K562 (cell line): ENCODE results near the gene EFNA1. TPM values are rescaled to one million over a fixed set of nuclear protein-coding genes. Genes with fewer than 3 reads are reported as not detected.

Source experiments
- CHD1 ChIP-seq: fragments of 200-600 bp; sonication (generic); IDR thresholded peaks from one replicate; pipeline ENCODE4 v1.6.1; 2012; ENCODE audit warnings: mild to moderate bottlenecking, moderate library complexity, low read length, inconsistent platforms
- CSDE1 ChIP-seq, 2 experiments: fragments of 450-650 bp; IDR thresholded peaks; 2 replicates each; pipeline ENCODE4 v1.6.1; 2016; ENCODE audit warnings: mild to moderate bottlenecking in 1 of 2
- HDGF ChIP-seq: fragments of 450-650 bp; IDR thresholded peaks from 2 replicates; pipeline ENCODE4 v1.6.1; 2016
- KDM5B ChIP-seq: fragments of 200-600 bp; sonication (generic); IDR thresholded peaks from 2 replicates; pipeline ENCODE4 v1.6.1; 2012; ENCODE audit warnings: low read depth, mild to moderate bottlenecking, moderate library complexity, low read length, control low read depth, inconsistent platforms; ENCODE audit not compliant: insufficient replicate concordance
- LEF1 ChIP-seq: fragments of 450-650 bp; IDR thresholded peaks from 2 replicates; pipeline ENCODE4 v1.6.1; 2016; ENCODE audit warnings: mild to moderate bottlenecking
- MEIS2 ChIP-seq: fragments of 450-650 bp; IDR thresholded peaks from 2 replicates; pipeline ENCODE4 v1.6.1; 2014; ENCODE audit warnings: mild to moderate bottlenecking; ENCODE audit not compliant: partially characterized antibody
- NFE2 ChIP-seq: IDR thresholded peaks from 2 replicates; pipeline ENCODE4 v1.6.1; 2014; ENCODE audit warnings: antibody characterized with exemption, low read depth
- NR2F6 ChIP-seq: fragments of 450-650 bp; formaldehyde crosslinking; IDR thresholded peaks from 2 replicates; pipeline ENCODE4 v1.4.0; 2020; ENCODE audit warnings: mild to moderate bottlenecking
- POLR3A ChIP-seq: IDR thresholded peaks from 2 replicates; pipeline ENCODE4 v1.6.1; 2011; ENCODE audit warnings: borderline replicate concordance, mild to moderate bottlenecking, moderate library complexity; ENCODE audit not compliant: insufficient read length, insufficient read depth; ENCODE audit errors: extremely low read depth
- PURB ChIP-seq: sonication (generic); formaldehyde crosslinking; IDR thresholded peaks from 2 replicates; pipeline ENCODE4 v1.9.0; 2021; ENCODE audit warnings: low read depth, mild to moderate bottlenecking, missing genetic modification reagents
- TSC22D4 ChIP-seq: fragments of 450-650 bp; IDR thresholded peaks from 2 replicates; pipeline ENCODE4 v1.6.1; 2016; ENCODE audit warnings: missing genetic modification characterization, missing biosample characterization, control low read depth
- ZNF445 ChIP-seq: fragments of 250-450 bp; sonication (Bioruptor Pico); IDR thresholded peaks from 2 replicates; pipeline ENCODE4 v1.4.0; 2020; ENCODE audit warnings: low read depth, mild to moderate bottlenecking, moderate library complexity
- ZNF707 ChIP-seq: fragments of 250-450 bp; sonication (Bioruptor Pico); conservative IDR thresholded peaks from 2 replicates; pipeline ENCODE4 v1.8.0; 2022; ENCODE audit warnings: inconsistent platforms, mild to moderate bottlenecking, moderate library complexity
- polyA plus RNA-seq, 8 experiments: library from polyadenylated mRNA; depleted of rRNA in 4 of 8; stranded (reverse) in 5 of 8; unstranded in 3 of 8; fragments of >200 nt; fragmentation: Nextera tagmentation in 2 of 8; fragmentation: Illumina TruSeq in 1 of 8; extraction: Ambion mirVana in 2 of 8; extraction: Trizol in 1 of 8; gene quantifications; 2 replicates each; pipeline versions ENCODE4 v1.2.1 to v1.2.3, GENCODE V29; 2011 to 2014; ENCODE audit warnings: inconsistent platforms in 1 of 8, missing spikeins in 1 of 8
- total RNA-seq, 7 experiments: library from RNA; depleted of rRNA in 6 of 7; stranded (reverse); fragments of >200 nt in 6 of 7; fragmentation: Illumina TruSeq in 2 of 7; extraction: Trizol in 2 of 7; gene quantifications; 2 replicates each; pipeline versions ENCODE4 v1.2.1 to v1.2.3, GENCODE V29; 2011 to 2021; ENCODE audit warnings: low replicate concordance in 1 of 7
- TF ChIP-seq, protein P1 (sequence below), 2 experiments: fragments of 450-650 bp; formaldehyde crosslinking in 1 of 2; IDR thresholded peaks; 2 replicates each; pipeline versions ENCODE4 v1.4.0 to v1.6.1; 2014 to 2020; ENCODE audit warnings: mild to moderate bottlenecking in 2 of 2, borderline replicate concordance in 1 of 2, low read depth in 1 of 2
- TF ChIP-seq, protein P2 (sequence below): fragments of 250-450 bp; sonication (Bioruptor Pico); IDR thresholded peaks from 2 replicates; pipeline ENCODE4 v1.5.0; 2022; ENCODE audit warnings: mild to moderate bottlenecking
- TF ChIP-seq, protein P3 (sequence below): fragments of 450-650 bp; IDR thresholded peaks from 2 replicates; pipeline ENCODE4 v1.7.0; 2016; ENCODE audit warnings: borderline replicate concordance

EFNA1 gene
- total and polyA plus RNA-seq, 9 of the 15 experiments (the other 6 are each of a cell fraction or from before 2014, with no cell fraction given), result 2.1 to 9.3 (median 3.0) TPM

DNA sequence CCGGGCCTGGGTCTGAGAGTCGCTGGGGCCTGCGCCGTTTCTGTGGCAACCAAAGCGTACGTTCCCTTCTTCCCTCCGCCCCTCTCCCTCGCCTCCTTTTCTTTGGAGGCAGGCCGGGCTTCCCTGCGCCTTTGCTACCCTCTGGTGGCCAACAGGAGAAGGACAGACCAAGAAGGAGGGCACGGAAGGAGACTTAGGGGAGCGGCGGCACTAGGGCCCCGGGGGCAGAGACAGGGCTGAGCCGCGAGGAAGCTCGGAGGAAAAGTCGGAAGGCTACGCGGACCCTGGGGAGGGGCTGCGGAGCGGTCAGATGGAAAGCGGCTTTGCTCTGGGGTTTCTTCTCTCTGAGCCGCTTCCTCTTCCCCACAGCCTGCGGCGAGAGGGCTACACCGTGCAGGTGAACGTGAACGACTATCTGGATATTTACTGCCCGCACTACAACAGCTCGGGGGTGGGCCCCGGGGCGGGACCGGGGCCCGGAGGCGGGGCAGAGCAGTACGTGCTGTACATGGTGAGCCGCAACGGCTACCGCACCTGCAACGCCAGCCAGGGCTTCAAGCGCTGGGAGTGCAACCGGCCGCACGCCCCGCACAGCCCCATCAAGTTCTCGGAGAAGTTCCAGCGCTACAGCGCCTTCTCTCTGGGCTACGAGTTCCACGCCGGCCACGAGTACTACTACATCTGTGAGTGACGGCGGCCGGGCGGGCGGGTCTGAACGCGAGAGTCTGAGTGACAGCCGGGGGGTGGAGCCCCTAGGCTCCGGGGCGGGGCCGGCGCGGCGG, 42.8 kb upstream of the EFNA1 start (continued):
- peak; percentile 59; the same call in 1 of the 2 replicates for TF ChIP-seq HDGF
- no peak for TF ChIP-seq POLR3A
- TF ChIP-seq, protein P1, sequence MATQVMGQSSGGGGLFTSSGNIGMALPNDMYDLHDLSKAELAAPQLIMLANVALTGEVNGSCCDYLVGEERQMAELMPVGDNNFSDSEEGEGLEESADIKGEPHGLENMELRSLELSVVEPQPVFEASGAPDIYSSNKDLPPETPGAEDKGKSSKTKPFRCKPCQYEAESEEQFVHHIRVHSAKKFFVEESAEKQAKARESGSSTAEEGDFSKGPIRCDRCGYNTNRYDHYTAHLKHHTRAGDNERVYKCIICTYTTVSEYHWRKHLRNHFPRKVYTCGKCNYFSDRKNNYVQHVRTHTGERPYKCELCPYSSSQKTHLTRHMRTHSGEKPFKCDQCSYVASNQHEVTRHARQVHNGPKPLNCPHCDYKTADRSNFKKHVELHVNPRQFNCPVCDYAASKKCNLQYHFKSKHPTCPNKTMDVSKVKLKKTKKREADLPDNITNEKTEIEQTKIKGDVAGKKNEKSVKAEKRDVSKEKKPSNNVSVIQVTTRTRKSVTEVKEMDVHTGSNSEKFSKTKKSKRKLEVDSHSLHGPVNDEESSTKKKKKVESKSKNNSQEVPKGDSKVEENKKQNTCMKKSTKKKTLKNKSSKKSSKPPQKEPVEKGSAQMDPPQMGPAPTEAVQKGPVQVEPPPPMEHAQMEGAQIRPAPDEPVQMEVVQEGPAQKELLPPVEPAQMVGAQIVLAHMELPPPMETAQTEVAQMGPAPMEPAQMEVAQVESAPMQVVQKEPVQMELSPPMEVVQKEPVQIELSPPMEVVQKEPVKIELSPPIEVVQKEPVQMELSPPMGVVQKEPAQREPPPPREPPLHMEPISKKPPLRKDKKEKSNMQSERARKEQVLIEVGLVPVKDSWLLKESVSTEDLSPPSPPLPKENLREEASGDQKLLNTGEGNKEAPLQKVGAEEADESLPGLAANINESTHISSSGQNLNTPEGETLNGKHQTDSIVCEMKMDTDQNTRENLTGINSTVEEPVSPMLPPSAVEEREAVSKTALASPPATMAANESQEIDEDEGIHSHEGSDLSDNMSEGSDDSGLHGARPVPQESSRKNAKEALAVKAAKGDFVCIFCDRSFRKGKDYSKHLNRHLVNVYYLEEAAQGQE (IDR thresholded peaks at IDR 0.05; ENCODE audit: borderline replicate concordance), result peak; percentile 95
- TF ChIP-seq, protein P1 (CRISPR knock-in tag; IDR thresholded peaks at IDR 0.05; ENCODE audit: low read depth), result no peak
- no peak for TF ChIP-seq LEF1
- TF ChIP-seq PURB (CRISPR knock-in tag), result no peak
- no peak for TF ChIP-seq TSC22D4 (tag)
- no peak for TF ChIP-seq ZNF445 (CRISPR knock-in tag)
- TF ChIP-seq NFE2, result no peak
- TF ChIP-seq CSDE1 (IDR thresholded peaks at IDR 0.05), result no peak
- peak; percentile 16 for TF ChIP-seq KDM5B
- TF ChIP-seq MEIS2, result peak; percentile 79
- 0 out of 2 replicates have a peak, but pooled peaks have one; percentile 10 for TF ChIP-seq NR2F6 (CRISPR knock-in tag)
- TF ChIP-seq, protein P2, sequence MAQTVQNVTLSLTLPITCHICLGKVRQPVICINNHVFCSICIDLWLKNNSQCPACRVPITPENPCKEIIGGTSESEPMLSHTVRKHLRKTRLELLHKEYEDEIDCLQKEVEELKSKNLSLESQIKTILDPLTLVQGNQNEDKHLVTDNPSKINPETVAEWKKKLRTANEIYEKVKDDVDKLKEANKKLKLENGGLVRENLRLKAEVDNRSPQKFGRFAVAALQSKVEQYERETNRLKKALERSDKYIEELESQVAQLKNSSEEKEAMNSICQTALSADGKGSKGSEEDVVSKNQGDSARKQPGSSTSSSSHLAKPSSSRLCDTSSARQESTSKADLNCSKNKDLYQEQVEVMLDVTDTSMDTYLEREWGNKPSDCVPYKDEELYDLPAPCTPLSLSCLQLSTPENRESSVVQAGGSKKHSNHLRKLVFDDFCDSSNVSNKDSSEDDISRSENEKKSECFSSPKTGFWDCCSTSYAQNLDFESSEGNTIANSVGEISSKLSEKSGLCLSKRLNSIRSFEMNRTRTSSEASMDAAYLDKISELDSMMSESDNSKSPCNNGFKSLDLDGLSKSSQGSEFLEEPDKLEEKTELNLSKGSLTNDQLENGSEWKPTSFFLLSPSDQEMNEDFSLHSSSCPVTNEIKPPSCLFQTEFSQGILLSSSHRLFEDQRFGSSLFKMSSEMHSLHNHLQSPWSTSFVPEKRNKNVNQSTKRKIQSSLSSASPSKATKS, result no peak
- TF ChIP-seq ZNF707 (CRISPR knock-in tag), result no peak
- TF ChIP-seq CHD1, result no peak
- TF ChIP-seq, protein P3, sequence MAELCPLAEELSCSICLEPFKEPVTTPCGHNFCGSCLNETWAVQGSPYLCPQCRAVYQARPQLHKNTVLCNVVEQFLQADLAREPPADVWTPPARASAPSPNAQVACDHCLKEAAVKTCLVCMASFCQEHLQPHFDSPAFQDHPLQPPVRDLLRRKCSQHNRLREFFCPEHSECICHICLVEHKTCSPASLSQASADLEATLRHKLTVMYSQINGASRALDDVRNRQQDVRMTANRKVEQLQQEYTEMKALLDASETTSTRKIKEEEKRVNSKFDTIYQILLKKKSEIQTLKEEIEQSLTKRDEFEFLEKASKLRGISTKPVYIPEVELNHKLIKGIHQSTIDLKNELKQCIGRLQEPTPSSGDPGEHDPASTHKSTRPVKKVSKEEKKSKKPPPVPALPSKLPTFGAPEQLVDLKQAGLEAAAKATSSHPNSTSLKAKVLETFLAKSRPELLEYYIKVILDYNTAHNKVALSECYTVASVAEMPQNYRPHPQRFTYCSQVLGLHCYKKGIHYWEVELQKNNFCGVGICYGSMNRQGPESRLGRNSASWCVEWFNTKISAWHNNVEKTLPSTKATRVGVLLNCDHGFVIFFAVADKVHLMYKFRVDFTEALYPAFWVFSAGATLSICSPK, result no peak
